Peyer's patch (tissue), 4 donors: ENCODE data around the gene NOL9. TPM values are rescaled to one million over a fixed set of nuclear protein-coding genes. Genes with fewer than 3 reads are reported as not detected.

ENCODE experiments used
- DNase-seq, 3 donors: peaks; one replicate each; pipeline ENCODE4 v3.0.0-alpha.2; 2017 to 2019
- H3K27ac ChIP-seq, 4 donors: fragments of 200-600 bp; sonication (generic); one replicate each; pipeline ENCODE4 v1.5.1; 2016 to 2019
- H3K27me3 ChIP-seq, 2 donors: fragments of 200-600 bp; sonication (generic); one replicate each; pipeline ENCODE4 v1.5.1; 2019
- H3K36me3 ChIP-seq, 3 donors: fragments of 200-600 bp; sonication (generic); one replicate each; pipeline ENCODE4 v1.5.1; 2016 to 2019
- H3K4me1 ChIP-seq, 4 donors: fragments of 200-600 bp; sonication (generic); one replicate each; pipeline ENCODE4 v1.5.1; 2016 to 2019
- H3K4me3 ChIP-seq, 4 donors: fragments of 200-600 bp; sonication (generic); 1 replicate in 3 of 4; 2 replicates in 1 of 4; pipeline ENCODE4 v1.5.1; 2016 to 2019; ENCODE audit warnings: mild to moderate bottlenecking in 1 of 4
- H3K9me3 ChIP-seq, 4 donors: fragments of 200-600 bp; sonication (generic); one replicate each; pipeline ENCODE4 v1.5.1; 2016 to 2019; ENCODE audit warnings: mild to moderate bottlenecking in 1 of 4
- POLR2A ChIP-seq, 2 donors: fragments of 450-650 bp; IDR thresholded peaks; one replicate each; pipeline ENCODE4 v1.5.1; 2017; ENCODE audit warnings: antibody characterized with exemption in 2 of 2, mild to moderate bottlenecking in 2 of 2, moderate library complexity in 2 of 2
- total RNA-seq, 4 donors: library from RNA; depleted of rRNA; stranded (reverse); fragments of >200 nt; gene quantifications; one replicate each; pipeline ENCODE4 v1.1.0, GENCODE V29; 2016
- TF ChIP-seq, protein P1 (sequence below), 6 experiments: fragments of 450-650 bp in 4 of 6; fragments of 200-600 bp in 2 of 6; sonication (generic) in 1 of 6; IDR thresholded peaks; one replicate each; pipeline ENCODE4 v1.5.1; 2017 to 2019; ENCODE audit warnings: antibody characterized with exemption in 6 of 6, mild to moderate bottlenecking in 3 of 6, moderate library complexity in 1 of 6

NOL9 gene
- total RNA-seq, 4 donors from 2014 or later, result 19.0 to 28.0 (median 22.5) TPM

GRCh38 chr1:6521536-6521935 is 32.8 kb downstream of the NOL9 start:
- no peak for DNase-seq
- no peaks in the 10 kb centered on the region for H3K27me3 ChIP-seq
- H3K36me3 ChIP-seq, result peaks cover 0 to 22% (median 0%) of the 10 kb centered on the region in 3 donors
- H3K4me3 ChIP-seq, result no peak overlapping the region
- TF ChIP-seq POLR2A (IDR thresholded peaks at IDR 0.05), result no peak
- H3K27ac ChIP-seq, result no peak overlapping the region
- H3K9me3 ChIP-seq, result no peaks in the 10 kb centered on the region
- no peaks in the 10 kb centered on the region for H3K4me1 ChIP-seq

- no peak for DNase-seq
- H3K27ac ChIP-seq, result no peak overlapping the region
These were observed 34.2 kb downstream of the NOL9 start for GRCh38 chr1:6519935-6520671.

DNA sequence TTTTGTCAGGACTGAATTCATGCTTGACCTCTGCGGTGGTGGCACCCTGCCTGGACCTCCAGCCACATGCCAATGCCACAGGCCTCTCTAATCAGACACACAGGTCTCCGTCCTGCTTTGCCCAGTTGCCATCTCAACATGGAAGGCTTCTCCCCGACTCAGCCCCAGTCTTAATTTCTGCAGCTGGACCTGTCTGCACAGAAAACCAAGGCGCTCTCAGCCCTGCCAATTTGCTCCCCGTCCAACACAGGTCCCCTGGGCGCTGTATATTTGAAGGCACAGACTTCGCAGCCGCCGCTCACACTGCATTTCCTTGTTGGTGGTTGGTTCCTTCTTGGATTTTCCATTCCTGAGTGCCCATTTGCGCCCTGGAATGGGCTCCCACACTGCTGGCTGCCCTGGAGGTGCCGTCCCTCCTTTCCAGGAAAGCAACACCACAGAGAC is 34.8 kb downstream of the NOL9 start:
- H3K4me1 ChIP-seq, result no peaks in the 10 kb centered on the region
- H3K9me3 ChIP-seq, result no peaks in the 10 kb centered on the region
- TF ChIP-seq POLR2A (IDR thresholded peaks at IDR 0.05), result no peak
- TF ChIP-seq, protein P1, sequence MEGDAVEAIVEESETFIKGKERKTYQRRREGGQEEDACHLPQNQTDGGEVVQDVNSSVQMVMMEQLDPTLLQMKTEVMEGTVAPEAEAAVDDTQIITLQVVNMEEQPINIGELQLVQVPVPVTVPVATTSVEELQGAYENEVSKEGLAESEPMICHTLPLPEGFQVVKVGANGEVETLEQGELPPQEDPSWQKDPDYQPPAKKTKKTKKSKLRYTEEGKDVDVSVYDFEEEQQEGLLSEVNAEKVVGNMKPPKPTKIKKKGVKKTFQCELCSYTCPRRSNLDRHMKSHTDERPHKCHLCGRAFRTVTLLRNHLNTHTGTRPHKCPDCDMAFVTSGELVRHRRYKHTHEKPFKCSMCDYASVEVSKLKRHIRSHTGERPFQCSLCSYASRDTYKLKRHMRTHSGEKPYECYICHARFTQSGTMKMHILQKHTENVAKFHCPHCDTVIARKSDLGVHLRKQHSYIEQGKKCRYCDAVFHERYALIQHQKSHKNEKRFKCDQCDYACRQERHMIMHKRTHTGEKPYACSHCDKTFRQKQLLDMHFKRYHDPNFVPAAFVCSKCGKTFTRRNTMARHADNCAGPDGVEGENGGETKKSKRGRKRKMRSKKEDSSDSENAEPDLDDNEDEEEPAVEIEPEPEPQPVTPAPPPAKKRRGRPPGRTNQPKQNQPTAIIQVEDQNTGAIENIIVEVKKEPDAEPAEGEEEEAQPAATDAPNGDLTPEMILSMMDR (IDR thresholded peaks at IDR 0.05), result no peak
- no peak overlapping the region for H3K27ac ChIP-seq
- peaks cover 0 to 2% (median 0%) of the 10 kb centered on the region in 3 donors for H3K36me3 ChIP-seq
- no peak overlapping the region for H3K4me3 ChIP-seq
- DNase-seq, result no peak
- H3K27me3 ChIP-seq, result no peaks in the 10 kb centered on the region

More at GRCh38 chr1:6519935-6520671, 34.2 kb downstream of the NOL9 start:
- no peaks in the 10 kb centered on the region for H3K4me1 ChIP-seq
- no peaks in the 10 kb centered on the region for H3K9me3 ChIP-seq
- peaks cover 0 to 8% (median 0%) of the 10 kb centered on the region in 3 donors for H3K36me3 ChIP-seq
- no peak for TF ChIP-seq POLR2A (IDR thresholded peaks at IDR 0.05)
- TF ChIP-seq, protein P1 (IDR thresholded peaks at IDR 0.05), result no peak
- H3K27me3 ChIP-seq, result no peaks in the 10 kb centered on the region
- H3K4me3 ChIP-seq, result no peak overlapping the region

DNA sequence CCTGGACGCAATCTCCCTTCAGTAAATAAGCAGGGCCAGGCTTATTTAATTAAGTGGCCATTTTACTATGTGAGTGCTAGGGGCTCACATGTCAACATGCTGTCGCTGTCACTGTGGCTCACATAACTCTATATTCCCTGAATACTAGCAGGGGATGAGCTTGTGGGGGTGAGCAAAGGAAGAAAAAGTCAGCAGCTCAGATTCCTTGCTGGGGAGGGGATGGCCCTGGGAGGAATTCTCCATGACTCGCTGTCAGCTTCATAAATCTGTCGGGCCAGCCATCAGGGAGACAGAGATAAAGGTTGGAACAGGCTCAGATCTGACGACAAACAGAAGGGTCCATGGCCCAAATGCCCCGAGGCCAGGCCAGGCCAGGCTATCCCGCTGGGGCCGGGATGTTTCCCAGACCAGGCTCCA is 36.9 kb downstream of the NOL9 start:
- H3K36me3 ChIP-seq, result no peaks in the 10 kb centered on the region
- H3K27ac ChIP-seq, result no peak overlapping the region
- TF ChIP-seq, protein P1 (IDR thresholded peaks at IDR 0.05), result no peak
- TF ChIP-seq POLR2A (IDR thresholded peaks at IDR 0.05), result no peak
- DNase-seq, result no peak
- H3K4me1 ChIP-seq, result no peaks in the 10 kb centered on the region
- H3K27me3 ChIP-seq, result no peaks in the 10 kb centered on the region
- H3K9me3 ChIP-seq, result no peaks in the 10 kb centered on the region
- no peak overlapping the region for H3K4me3 ChIP-seq

GRCh38 chr1:6515771-6516170 is 38.5 kb downstream of the NOL9 start:
- no peaks in the 10 kb centered on the region for H3K4me1 ChIP-seq
- no peak for DNase-seq

DNA sequence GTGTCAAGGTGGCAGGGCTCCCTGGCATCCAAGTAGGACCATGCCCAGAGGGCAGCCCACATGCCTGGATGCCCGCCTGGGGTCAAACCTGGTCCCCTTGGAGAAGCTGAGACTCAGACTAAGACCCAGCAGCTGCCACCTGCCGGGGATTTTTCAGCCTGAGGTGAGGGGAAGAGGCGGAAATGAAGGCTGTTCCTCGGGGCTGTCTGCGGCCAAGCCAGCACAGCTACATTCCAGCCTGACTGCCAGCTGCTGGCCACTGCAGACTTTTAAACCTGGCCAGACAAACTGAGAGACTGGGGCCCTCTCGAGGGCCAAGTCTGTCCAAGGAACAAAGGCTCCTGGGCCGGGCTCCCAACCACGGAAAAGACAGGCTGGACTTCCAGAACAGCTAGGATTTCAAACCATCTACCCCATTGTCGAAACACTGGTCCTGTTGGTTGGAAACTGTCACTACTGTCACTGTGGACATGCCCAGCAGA is 41.0 kb downstream of the NOL9 start:
- H3K9me3 ChIP-seq, result no peaks in the 10 kb centered on the region

More at GRCh38 chr1:6515771-6516170, 38.5 kb downstream of the NOL9 start:
- TF ChIP-seq, protein P1 (IDR thresholded peaks at IDR 0.05), result no peak
- TF ChIP-seq POLR2A (IDR thresholded peaks at IDR 0.05), result no peak
- Histone ChIP-seq H3K9me3 (no peaks in the 10 kb centered on the region), H3K27me3 (no peaks in the 10 kb centered on the region), H3K4me3 (no peak overlapping the region), H3K36me3 (no peaks in the 10 kb centered on the region), H3K27ac (no peak overlapping the region)

More for the DNA sequence above, 41.0 kb downstream of the NOL9 start:
- Histone ChIP-seq H3K4me1 (no peaks in the 10 kb centered on the region), H3K4me3 (no peak overlapping the region), H3K36me3 (no peaks in the 10 kb centered on the region), H3K27me3 (no peaks in the 10 kb centered on the region), H3K27ac (no peak overlapping the region)
- DNase-seq, result no peak
- no peak for TF ChIP-seq POLR2A (IDR thresholded peaks at IDR 0.05)
- TF ChIP-seq, protein P1 (IDR thresholded peaks at IDR 0.05), result no peak
